SK-N-SH treated with all-trans-retinoic acid at 6 μM for 48 hours (cell line): ENCODE results near the gene RAMP3.

Experiments used
- ARNTL ChIP-seq: fragments of 450-650 bp; formaldehyde crosslinking; IDR thresholded peaks from 2 replicates; pipeline ENCODE4 v1.5.0; 2020; ENCODE audit warnings: low read depth, mild to moderate bottlenecking, moderate library complexity, borderline replicate concordance
- BACH2 ChIP-seq: fragments of 250-450 bp; sonication (Bioruptor Pico); IDR thresholded peaks from 2 replicates; pipeline ENCODE4 v1.9.0; 2021; ENCODE audit warnings: mild to moderate bottlenecking, borderline replicate concordance
- CREB5 ChIP-seq: fragments of 250-450 bp; sonication (Bioruptor Pico); IDR thresholded peaks from 2 replicates; pipeline ENCODE4 v1.5.1; 2020; ENCODE audit warnings: low read depth, mild to moderate bottlenecking, moderate library complexity
- CSRNP3 ChIP-seq: fragments of 250-450 bp; sonication (Bioruptor Pico); IDR thresholded peaks from 2 replicates; pipeline ENCODE4 v1.5.1; 2021; ENCODE audit warnings: mild to moderate bottlenecking, moderate library complexity
- PPARA ChIP-seq: fragments of 250-450 bp; sonication (Bioruptor Pico); IDR thresholded peaks from 2 replicates; pipeline ENCODE4 v1.5.0; 2020; ENCODE audit warnings: mild to moderate bottlenecking, borderline replicate concordance
- SNAI2 ChIP-seq: fragments of 250-450 bp; sonication (Bioruptor Pico); IDR thresholded peaks from 2 replicates; pipeline ENCODE4 v1.5.0; 2020; ENCODE audit warnings: mild to moderate bottlenecking, moderate library complexity
- TCF4 ChIP-seq: fragments of 250-450 bp; sonication (Bioruptor Pico); IDR thresholded peaks from 2 replicates; pipeline ENCODE4 v1.8.0; 2021; ENCODE audit warnings: mild to moderate bottlenecking, moderate library complexity, borderline replicate concordance
- ZFP3 ChIP-seq: fragments of 250-450 bp; sonication (Bioruptor Pico); IDR thresholded peaks from 2 replicates; pipeline ENCODE4 v1.5.0; 2020; ENCODE audit warnings: mild to moderate bottlenecking, moderate library complexity
- ZFP30 ChIP-seq: fragments of 450-650 bp; formaldehyde crosslinking; IDR thresholded peaks from 2 replicates; pipeline ENCODE4 v1.5.0; 2022; ENCODE audit warnings: mild to moderate bottlenecking, moderate library complexity
- ZNF565 ChIP-seq: fragments of 450-650 bp; formaldehyde crosslinking; conservative IDR thresholded peaks from 2 replicates; pipeline ENCODE4 v1.5.0; 2020; ENCODE audit warnings: low read depth, mild to moderate bottlenecking, moderate library complexity
- ZNF70 ChIP-seq: fragments of 450-650 bp; formaldehyde crosslinking; IDR thresholded peaks from 2 replicates; pipeline ENCODE4 v1.5.0; 2020; ENCODE audit warnings: mild to moderate bottlenecking, moderate library complexity
- TF ChIP-seq, protein P1 (sequence below): fragments of 250-450 bp; sonication (Bioruptor Pico); IDR thresholded peaks from 2 replicates; pipeline ENCODE4 v1.5.0; 2020; ENCODE audit warnings: mild to moderate bottlenecking, moderate library complexity

DNA sequence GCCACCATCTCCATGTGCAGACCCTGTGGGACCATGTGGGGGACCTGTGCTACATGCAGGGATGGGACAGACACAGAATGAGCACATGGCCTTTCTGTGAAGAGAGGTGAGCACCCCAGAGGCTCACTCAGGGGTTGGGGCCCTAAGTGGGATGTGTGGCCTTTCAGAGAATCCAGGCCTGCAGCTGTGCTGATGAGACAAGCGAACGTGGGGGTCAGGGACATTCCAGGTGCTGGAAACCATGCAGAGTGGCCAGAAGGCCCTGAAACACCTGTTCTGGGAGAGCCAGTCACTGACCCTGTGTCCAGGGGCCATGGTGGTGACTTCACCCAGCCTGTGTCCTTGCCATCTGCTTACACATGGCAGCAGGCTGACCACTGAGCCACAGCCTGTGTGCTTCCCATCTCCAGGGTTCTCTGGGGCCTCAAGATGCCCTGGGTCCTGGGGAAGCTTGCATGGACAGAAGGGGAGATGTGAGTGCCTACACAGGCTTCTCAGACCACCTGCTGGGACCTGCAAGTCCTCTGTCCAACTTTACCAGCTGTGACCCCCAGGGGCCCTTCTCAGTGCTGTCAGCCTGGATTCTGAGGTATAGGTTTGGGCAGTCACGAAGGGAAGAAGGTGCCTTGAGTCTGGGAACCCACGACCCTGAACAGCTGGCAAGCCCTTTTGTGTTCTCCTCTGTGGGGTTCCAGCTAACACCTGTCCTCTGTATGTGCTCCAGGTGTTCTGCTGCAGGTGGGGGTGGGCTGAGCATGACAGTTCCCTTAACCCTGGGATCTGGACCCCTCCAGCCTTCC lies 17.6 kb downstream of the RAMP3 start:
- TF ChIP-seq PPARA (no peak), ZFP30 (CRISPR knock-in tag) (no peak), TCF4 (CRISPR knock-in tag) (no peak), CREB5 (CRISPR knock-in tag) (no peak), BACH2 (no peak), ZNF70 (CRISPR knock-in tag) (no peak), CSRNP3 (CRISPR knock-in tag) (no peak), ZNF565 (CRISPR knock-in tag) (no peak), ARNTL (no peak), SNAI2 (CRISPR knock-in tag) (no peak), ZFP3 (CRISPR knock-in tag) (no peak)
- TF ChIP-seq, protein P1, sequence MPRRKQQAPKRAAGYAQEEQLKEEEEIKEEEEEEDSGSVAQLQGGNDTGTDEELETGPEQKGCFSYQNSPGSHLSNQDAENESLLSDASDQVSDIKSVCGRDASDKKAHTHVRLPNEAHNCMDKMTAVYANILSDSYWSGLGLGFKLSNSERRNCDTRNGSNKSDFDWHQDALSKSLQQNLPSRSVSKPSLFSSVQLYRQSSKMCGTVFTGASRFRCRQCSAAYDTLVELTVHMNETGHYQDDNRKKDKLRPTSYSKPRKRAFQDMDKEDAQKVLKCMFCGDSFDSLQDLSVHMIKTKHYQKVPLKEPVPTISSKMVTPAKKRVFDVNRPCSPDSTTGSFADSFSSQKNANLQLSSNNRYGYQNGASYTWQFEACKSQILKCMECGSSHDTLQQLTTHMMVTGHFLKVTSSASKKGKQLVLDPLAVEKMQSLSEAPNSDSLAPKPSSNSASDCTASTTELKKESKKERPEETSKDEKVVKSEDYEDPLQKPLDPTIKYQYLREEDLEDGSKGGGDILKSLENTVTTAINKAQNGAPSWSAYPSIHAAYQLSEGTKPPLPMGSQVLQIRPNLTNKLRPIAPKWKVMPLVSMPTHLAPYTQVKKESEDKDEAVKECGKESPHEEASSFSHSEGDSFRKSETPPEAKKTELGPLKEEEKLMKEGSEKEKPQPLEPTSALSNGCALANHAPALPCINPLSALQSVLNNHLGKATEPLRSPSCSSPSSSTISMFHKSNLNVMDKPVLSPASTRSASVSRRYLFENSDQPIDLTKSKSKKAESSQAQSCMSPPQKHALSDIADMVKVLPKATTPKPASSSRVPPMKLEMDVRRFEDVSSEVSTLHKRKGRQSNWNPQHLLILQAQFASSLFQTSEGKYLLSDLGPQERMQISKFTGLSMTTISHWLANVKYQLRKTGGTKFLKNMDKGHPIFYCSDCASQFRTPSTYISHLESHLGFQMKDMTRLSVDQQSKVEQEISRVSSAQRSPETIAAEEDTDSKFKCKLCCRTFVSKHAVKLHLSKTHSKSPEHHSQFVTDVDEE (CRISPR knock-in tag), result no peak
